Uterus (tissue), 4 donors: Measurements from ENCODE around the gene LRP1. TPM values are rescaled to one million over a fixed set of nuclear protein-coding genes. Genes with fewer than 3 reads are reported as not detected.

Source experiments
- DNase-seq, 2 donors: peaks; one replicate each; pipeline ENCODE4 v3.0.0-alpha.2; 2019 to 2020
- H3K27ac ChIP-seq, 2 donors: fragments of 200-600 bp; sonication (generic); 1 replicate in 1 of 2; 2 replicates in 1 of 2; pipeline ENCODE4 v1.5.1; 2016 to 2018
- H3K27me3 ChIP-seq, 2 donors: fragments of 200-600 bp; sonication (generic); one replicate each; pipeline ENCODE4 v1.5.1; 2018 to 2019; ENCODE audit warnings: control low read depth in 1 of 2
- H3K36me3 ChIP-seq, 2 donors: fragments of 200-600 bp; sonication (generic); one replicate each; pipeline ENCODE4 v1.5.1; 2019; ENCODE audit warnings: control low read depth in 1 of 2
- H3K4me1 ChIP-seq, 2 donors: fragments of 200-600 bp; sonication (generic); one replicate each; pipeline ENCODE4 v1.5.1; 2018 to 2019; ENCODE audit warnings: control low read depth in 1 of 2
- H3K4me3 ChIP-seq, 2 donors: fragments of 200-600 bp; sonication (generic); 1 replicate in 1 of 2; 2 replicates in 1 of 2; pipeline ENCODE4 v1.5.1; 2018 to 2019; ENCODE audit warnings: mild to moderate bottlenecking in 1 of 2
- H3K9me3 ChIP-seq, 2 donors: fragments of 200-600 bp; sonication (generic); one replicate each; pipeline ENCODE4 v1.5.1; 2019; ENCODE audit warnings: control low read depth in 1 of 2
- CTCF ChIP-seq, 4 experiments: fragments of 200-600 bp in 2 of 4; fragments of 450-650 bp in 2 of 4; sonication (generic) in 2 of 4; IDR thresholded peaks; one replicate each; pipeline ENCODE4 v1.5.1; 2016 to 2019; ENCODE audit warnings: antibody characterized with exemption in 4 of 4, mild to moderate bottlenecking in 2 of 4, moderate library complexity in 1 of 4
- POLR2A ChIP-seq, 2 donors: fragments of 450-650 bp; IDR thresholded peaks; one replicate each; pipeline ENCODE4 v1.6.1; 2016; ENCODE audit warnings: antibody characterized with exemption in 2 of 2, mild to moderate bottlenecking in 1 of 2, moderate library complexity in 1 of 2
- intact Hi-C: fragments of 100-400 bp; cut with DNase I; formaldehyde crosslinking; loops from one replicate; pipeline ENCODE4 v1.15.1; 2023; ENCODE audit warnings: low total_unique reads
- total RNA-seq, 4 donors: library from RNA; depleted of rRNA in 3 of 4; stranded (reverse); fragments of >200 nt in 3 of 4; gene quantifications; one replicate each; pipeline versions ENCODE4 v1.1.0 to v1.2.4, GENCODE V29; 2014 to 2023
- donor health status: DM: yes; HTN: yes; CAD: no.

The LRP1 gene
- total RNA-seq, 4 donors from 2014 or later = 164 to 507 (median 318) TPM

GRCh38 chr12:57230381-57231155 lies 102.3 kb downstream of the LRP1 start:
- Histone ChIP-seq H3K9me3 (no peaks in the 10 kb centered on the region), H3K27ac (peak overlapping the region in 1 of 2 donors; percentile 65), H3K36me3 (no peaks in the 10 kb centered on the region), H3K4me3 (peak overlapping the region; percentile 48 to 63), H3K4me1 (peaks cover 0 to 6% of the 10 kb centered on the region in 2 donors), H3K27me3 (no peaks in the 10 kb centered on the region)
- TF ChIP-seq CTCF (IDR thresholded peaks at IDR 0.05) (no peak), POLR2A (IDR thresholded peaks at IDR 0.05) (no peak)
- intact Hi-C loops = no loop called here
- DNase-seq = no peak

- intact Hi-C loops = no loop called here
- Histone ChIP-seq H3K4me3 (no peak overlapping the region), H3K4me1 (peaks cover 0 to 6% of the 10 kb centered on the region in 2 donors), H3K9me3 (no peaks in the 10 kb centered on the region), H3K27me3 (no peaks in the 10 kb centered on the region), H3K27ac (no peak overlapping the region), H3K36me3 (no peaks in the 10 kb centered on the region)
- TF ChIP-seq CTCF (IDR thresholded peaks at IDR 0.05) = no peak
- TF ChIP-seq POLR2A (IDR thresholded peaks at IDR 0.05) = no peak
- DNase-seq = no peak
Measured at GRCh38 chr12:57231276-57232021, 103.2 kb downstream of the LRP1 start.

- Histone ChIP-seq H3K27ac (no peak overlapping the region), H3K4me3 (no peak overlapping the region), H3K9me3 (no peaks in the 10 kb centered on the region), H3K27me3 (no peaks in the 10 kb centered on the region), H3K4me1 (no peaks in the 10 kb centered on the region), H3K36me3 (no peaks in the 10 kb centered on the region)
- TF ChIP-seq CTCF (IDR thresholded peaks at IDR 0.05) (no peak), POLR2A (IDR thresholded peaks at IDR 0.05) (no peak)
- DNase-seq = no peak
- intact Hi-C loops = no loop called here
Measured at GRCh38 chr12:57232156-57232756, 104.0 kb downstream of the LRP1 start.

- no peaks in the 10 kb centered on the region for H3K9me3 ChIP-seq
- H3K4me3 ChIP-seq = no peak overlapping the region
- H3K4me1 ChIP-seq = no peaks in the 10 kb centered on the region
- no peak for TF ChIP-seq POLR2A (IDR thresholded peaks at IDR 0.05)
- no peak for TF ChIP-seq CTCF (IDR thresholded peaks at IDR 0.05)
- no peaks in the 10 kb centered on the region for H3K36me3 ChIP-seq
- no peaks in the 10 kb centered on the region for H3K27me3 ChIP-seq
- no peak for DNase-seq
- no peak overlapping the region for H3K27ac ChIP-seq
- intact Hi-C loops = no loop called here
Measured at GRCh38 chr12:57233357-57234232, 105.3 kb downstream of the LRP1 start.
